ENCODE data around the gene HDAC3.

DNA sequence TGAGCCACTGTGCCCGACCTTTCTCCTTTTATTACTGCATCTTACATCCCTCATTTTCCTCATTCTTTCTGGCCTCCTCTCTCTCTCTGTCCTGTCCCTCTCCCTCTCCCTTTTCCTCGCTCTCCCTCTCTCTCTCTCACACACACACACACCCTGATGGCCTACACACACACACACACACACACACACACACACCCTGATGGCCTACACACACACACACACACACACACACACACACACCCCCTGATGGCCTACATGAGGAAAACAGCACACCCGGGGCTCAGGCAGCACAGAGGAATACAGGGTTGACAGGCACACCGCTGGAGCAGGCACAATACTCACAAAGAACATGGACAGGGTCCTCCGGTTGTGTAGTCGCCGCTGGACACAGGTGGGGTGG lies 18.4 kb upstream of the HDAC3 start:
- TF ChIP-seq CTCF (IDR thresholded peaks at IDR 0.05) = no peak
- TF ChIP-seq POLR2A (IDR thresholded peaks at IDR 0.05) = no peak

Data from heart left ventricle (tissue), 13 donors.